GM18519 (cell line): Measurements from ENCODE around the gene GPX3.

Experiments
- ATAC-seq: cut with Tn5 transposase; IDR thresholded peaks from one replicate; pipeline ENCODE4 v1.9.1; 2021; ENCODE audit warnings: mild to moderate bottlenecking, moderate library complexity; ENCODE audit not compliant: unreplicated experiment, low FRiP score

Gene GPX3, protein sequence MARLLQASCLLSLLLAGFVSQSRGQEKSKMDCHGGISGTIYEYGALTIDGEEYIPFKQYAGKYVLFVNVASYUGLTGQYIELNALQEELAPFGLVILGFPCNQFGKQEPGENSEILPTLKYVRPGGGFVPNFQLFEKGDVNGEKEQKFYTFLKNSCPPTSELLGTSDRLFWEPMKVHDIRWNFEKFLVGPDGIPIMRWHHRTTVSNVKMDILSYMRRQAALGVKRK

DNA sequence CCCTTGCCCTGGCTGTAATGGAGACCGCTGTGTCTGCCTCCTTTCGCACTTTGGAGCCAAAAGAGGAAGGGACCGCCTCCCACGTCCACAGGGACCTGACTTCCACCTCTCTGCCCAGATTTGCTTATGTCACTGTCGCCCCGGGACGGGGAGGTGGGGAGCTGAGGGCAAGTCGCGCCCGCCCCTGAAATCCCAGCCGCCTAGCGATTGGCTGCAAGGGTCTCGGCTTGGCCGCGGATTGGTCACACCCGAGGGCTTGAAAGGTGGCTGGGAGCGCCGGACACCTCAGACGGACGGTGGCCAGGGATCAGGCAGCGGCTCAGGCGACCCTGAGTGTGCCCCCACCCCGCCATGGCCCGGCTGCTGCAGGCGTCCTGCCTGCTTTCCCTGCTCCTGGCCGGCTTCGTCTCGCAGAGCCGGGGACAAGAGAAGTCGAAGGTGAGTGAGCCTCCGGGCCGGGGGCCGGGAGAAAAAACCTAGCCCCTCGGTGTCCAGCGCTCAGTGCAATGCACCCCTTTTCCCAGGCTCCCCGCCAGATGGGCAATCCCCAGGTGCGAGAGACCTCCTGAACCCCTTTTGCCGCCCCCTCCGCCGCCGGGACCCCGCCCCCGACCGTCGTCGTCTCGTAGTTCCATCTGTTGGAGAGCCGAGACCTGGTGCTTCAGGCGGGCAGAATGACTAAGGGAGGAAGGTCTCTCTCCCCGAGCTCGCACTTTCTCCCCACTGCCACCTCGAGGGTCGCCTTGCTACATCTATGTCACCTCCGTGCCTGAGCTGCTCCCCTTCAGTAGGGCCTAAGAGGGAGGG, at the start of gene GPX3:
TSS of gene GPX3 (plus strand) at position 288 of the 807 bp plus-strand sequence. CDS start at position 352, 64 bp downstream.
- peak; percentile 47 for ATAC-seq

DNA sequence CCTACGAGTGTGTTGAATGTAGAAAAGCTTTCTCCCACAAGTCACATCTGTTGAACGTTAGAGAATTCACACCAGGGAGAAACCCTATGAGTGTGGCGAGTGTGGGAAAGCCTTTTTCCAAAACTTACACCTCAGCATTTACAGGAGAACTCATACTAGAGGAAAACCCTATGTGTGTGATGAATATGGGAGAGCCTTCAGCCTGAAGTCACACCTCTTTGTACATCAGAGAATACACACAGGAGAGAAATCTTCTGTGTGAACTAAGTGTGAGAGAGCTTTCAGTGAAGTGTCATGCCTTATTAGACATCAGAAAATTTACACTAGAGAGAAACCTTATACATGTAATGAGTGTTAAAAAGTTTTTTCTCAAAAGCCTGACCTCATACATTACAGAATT, 41.8 kb upstream of the GPX3 start:
- no peak for ATAC-seq

DNA sequence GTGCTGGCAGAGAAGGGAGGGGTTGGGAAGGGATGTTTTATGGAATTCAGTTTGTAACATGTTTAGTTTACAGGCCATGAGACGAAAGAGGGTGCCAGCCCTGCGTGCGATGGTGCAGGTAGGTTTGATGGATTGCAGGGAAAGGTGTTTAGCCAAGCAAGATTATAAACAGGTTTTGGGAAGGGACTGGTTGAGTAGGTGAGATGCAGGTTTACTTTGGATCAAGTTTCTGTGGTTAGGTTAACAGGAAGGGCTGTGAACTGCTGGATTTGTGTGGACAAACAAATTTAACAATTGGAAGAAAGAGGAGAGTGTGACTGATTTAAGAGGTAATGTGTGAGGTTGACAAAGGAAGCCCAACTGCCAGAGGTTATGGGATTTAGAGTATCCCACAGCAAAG, 32.6 kb upstream of the GPX3 start:
- ATAC-seq = no peak

DNA sequence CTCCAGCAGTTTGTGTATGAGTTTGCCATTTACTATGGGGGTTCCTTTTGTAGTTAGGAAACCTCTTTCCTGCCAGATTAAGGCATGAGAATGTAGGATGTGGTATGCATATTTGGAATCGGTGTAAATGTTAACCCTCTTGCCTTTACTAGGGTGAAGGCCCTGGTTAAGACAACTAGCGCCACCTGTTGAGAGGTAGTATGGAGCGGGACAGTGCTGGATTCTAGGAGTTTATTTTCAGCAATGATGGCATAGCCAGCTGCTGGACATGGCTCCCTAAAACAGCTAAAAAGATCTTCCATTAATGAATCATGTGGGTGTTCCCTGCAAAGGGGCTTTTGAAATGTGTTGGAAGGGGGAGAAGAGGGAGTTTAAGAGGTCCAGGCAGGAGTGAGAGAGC, 30.7 kb upstream of the GPX3 start:
- ATAC-seq = no peak

DNA sequence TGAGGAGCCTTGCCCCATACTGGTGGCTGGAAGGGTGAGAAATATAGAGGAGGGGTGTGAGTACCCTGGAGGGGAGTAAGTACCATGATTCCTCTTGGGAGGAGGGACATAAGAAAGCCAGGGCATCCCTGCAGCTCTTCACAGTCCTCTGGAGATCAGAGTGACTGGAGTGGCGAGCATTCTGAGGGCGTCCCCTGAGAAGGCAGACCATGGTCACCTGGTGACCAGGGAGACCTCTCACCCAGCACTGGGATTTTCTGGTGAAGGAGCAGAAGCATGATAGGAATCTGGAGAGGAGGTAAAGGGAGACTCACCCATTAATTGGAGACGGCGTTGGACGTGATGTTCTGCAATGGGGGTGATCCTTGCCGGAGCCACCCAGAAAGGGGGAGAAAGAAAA, 27.7 kb upstream of the GPX3 start:
- no peak for ATAC-seq

DNA sequence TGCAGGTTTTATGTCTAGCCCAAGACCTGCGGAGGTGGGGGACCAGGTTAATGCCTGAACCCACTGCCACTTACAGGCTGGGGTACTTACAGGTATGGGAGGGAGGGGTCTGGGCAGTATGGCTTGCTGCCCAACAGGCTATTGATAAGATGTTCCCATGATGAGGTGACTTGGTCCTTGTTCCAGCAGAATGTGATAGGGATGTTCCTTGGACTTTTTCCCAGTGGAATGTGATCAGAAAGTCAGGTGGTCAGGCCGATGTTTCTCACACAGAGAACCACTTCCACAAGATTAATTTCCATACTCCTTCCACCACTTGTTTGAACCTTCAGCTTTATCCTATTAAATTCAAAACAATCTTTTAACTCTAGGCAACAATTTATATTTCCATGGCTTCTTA, 27.0 kb upstream of the GPX3 start:
- no peak for ATAC-seq

DNA sequence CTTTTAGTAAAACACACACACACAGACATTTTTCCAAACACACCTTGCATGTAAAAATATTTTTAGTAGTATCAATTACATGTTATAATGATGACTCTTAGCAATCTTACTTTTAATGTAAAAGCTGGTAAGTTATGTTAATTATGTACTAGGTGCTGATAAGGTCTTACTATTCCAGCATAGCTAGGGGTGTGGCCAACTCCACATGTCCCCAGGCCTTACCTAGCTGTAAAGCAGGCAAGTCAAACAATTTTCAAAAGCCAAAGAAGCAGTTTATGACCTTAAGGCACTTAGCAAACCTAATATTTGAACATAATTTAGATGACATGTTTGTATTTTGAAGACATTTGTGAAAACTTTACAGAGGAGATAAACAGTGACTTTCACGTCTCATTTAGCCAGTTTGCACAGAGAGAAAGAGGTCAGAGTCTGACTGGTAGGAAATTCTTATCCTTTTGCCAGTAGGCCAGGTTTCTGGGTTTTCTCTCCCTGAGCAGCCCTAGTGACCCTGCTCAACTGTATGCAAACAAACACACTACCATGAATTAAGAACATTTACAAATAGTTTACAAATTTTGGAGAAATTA, 26.5 kb upstream of the GPX3 start:
- ATAC-seq = no peak

DNA sequence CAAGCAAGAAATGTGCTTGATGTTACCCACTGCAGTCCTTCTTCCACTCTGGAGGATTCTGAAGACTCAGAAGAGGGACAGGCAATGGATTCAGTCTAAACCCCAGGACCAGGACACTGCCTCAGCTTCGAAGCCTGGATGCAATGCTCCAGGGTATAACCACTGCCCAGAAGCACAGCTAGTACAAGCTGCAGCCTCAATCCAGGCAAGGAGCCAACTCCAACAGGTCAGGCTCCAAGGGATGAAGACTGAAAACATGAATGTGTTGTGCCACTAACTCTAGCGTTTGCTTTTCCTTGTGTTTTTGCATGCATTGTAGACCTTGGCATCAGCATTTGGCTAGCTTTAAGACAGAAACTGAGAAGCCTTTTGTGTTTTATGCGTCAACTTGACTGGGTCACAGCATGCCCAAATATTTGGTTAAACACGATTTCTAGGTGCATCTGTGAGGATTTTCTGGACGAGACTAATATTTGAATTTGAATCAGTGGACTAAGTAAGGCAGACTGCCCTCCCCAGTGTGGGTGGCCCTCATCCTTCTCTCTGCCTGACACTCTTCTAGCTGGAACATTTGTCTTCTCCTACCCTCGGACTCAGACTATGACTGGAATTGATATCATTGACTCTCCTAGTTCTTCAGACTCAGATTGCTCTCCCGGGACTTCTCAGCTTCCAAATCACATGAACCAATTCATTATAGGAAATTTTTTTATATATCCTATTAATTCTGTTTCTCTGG, 20.5 kb upstream of the GPX3 start:
- ATAC-seq = no peak

DNA sequence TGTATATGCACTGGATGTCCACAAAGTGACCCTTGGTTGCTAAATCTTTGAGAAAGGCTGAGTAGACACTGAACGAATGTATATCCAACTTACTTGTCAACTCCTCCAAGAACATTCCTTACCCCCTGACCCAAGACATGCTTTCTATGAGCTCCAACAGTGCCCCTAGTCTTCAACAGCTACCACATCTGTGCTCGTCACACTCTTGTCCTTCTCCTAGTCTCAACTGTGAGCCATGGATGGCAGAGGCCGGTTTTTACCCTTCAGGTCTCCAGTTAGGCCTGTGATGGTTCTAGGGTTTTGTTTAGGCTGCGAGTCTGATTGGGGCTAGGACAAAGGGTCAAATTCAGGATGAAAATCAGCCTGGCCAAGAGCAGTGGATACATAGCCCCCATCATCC, 19.0 kb upstream of the GPX3 start:
- no peak for ATAC-seq

DNA sequence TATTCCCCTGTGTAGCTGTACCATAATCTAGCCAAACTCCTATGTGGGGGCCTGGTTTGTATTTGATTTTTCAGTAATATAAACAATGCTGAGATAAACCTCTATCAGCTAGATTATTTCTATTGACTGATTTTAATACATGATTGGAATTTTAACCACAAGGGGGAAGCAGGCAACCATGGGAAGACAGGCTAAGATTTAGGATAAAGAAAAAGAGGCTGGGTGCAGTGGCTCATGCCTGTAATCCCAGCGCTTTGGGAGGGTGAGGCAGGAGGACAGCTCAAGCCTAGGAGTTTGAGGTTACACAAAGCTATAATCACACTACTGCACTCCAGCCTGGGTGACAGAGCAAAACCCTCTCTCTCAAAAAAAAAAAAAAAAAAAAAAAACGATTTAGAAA, 18.1 kb upstream of the GPX3 start:
- no peak for ATAC-seq

DNA sequence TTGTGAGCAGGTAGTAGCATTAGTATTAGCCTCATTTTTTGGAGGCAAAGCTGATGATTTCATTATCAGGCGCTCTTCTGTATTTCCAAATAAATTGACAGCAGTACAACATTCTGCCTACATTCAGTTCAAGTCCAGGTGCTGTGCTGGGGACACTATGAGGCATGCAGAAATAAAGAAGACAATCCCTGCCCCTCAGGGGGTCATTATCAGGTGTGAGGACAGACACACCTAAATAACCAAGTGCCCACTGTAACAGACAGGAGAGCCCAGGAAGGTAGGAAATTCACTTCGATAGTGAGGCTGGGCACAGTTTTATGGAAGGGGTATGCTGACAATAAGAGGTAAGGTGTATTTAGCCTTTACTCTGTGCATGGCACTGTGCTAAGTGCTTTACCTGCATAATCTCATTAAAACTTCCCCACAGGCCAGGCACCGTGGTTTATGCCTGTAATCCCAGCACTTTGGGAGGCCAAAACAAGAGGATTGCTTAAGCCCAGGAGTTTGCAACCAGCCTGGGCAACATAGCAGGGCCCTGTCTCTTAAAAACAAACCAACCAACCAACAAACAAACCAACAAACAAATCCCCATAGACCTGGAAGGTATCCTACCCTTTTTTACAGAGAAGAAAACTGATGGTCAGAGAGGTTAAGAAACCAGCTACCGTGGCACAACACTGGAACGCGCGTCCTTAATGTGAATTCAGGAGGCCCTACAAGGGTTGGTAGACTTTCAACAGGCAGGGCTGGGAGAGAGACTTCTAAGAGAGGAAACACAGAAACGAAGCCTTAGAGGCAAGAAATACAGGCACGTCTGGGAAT, 17.5 kb upstream of the GPX3 start:
- no peak for ATAC-seq

DNA sequence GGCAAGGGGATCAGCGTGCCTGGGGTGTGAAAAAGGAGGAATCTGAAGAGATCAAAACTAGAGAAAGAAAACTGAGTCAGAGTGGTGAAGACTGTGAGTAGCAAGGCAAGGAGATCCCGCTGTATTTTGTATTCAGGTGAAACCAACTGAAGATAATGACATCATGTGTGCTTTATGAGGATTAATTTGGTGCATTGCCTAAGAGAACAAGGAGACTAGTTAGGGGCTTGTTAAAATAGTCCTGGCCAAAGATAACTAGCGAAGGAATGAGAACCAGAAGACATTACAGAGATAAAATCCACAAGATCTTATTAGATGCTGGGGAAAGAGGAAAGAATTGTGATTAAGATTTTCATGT, 16.9 kb upstream of the GPX3 start:
- no peak for ATAC-seq

DNA sequence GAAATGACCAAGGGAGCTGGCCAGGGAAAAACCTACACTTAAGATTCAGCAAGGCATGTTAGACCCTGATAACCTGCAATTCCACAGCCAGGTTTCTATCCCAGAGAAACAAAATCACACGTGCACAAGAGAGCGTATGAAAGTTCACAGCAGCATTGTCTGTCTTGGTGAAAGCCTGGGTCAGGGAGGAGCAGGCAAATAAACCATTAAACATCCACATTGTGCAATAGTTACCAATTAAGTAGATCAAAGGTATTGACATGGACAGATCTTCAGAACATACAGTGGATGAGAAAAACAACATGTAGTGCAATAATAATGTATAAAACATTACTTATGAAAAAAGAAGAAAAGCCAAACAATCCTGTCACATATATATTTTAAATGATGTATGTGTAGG, 15.9 kb upstream of the GPX3 start:
- ATAC-seq = no peak

DNA sequence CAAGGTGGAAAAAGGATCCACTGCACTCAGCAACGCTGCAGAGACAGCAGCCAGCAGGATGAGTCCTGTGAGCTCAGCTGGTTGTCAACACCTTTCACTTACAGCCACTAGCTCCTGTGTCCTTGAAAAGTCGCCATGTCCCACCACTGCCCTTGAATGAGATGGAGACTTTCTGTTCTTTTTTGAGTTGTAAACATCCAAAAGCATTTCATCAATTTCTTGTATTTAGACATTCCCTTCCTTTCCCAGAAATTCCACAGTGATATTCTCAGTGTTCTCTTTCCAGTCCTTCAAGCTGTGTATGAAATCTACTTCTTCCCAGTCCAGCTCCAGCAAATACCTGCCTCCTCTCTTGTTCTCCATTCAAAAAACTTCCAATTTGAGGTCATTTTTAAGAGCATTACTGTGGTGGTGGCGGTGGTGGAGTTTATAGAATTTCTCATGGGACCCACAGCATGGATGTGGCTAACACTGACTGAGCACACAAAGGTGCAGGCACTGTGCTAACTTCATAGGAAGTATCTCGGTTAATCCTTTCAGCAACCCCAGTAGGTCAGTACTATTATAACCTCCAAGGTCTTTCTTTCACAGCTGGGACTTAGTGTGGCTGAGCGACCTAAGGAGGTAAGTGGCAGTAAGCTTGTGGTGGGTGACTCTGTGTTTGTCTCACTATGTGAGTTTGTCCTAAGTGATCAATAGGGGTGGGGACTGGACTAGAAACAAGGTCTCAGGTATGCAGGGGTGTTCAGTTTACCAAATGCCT, 15.0 kb upstream of the GPX3 start:
- no peak for ATAC-seq

DNA sequence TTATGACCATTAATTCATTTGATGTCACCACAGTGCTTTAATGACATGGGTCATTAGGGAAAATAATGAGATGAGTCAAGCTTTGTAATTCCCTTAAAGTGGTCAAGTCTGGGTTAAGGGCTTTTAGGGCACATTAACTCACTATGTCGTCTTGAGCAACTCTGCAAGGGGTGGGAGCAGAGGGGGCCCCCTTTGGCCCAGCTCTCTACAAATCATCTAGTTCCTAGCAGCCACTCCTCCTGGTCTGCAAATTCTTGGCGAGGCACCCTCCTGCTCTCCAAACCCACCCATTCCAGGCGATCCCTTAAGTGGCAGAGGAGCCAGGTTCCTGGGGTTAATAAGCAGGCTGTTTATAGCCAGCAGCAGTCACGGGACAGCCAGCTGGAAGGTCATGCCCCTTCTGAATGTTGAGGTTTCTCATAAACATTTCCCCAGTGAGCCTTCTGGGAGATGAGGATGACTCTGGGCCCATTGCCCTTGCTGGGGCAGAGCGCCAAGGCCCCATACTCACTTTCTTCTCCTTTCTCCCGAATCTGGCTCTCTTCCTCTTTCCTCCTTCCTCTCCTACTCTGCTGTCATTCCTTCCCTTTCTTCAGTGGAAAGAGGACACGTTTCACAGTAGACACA, 14.3 kb upstream of the GPX3 start:
- ATAC-seq = no peak

DNA sequence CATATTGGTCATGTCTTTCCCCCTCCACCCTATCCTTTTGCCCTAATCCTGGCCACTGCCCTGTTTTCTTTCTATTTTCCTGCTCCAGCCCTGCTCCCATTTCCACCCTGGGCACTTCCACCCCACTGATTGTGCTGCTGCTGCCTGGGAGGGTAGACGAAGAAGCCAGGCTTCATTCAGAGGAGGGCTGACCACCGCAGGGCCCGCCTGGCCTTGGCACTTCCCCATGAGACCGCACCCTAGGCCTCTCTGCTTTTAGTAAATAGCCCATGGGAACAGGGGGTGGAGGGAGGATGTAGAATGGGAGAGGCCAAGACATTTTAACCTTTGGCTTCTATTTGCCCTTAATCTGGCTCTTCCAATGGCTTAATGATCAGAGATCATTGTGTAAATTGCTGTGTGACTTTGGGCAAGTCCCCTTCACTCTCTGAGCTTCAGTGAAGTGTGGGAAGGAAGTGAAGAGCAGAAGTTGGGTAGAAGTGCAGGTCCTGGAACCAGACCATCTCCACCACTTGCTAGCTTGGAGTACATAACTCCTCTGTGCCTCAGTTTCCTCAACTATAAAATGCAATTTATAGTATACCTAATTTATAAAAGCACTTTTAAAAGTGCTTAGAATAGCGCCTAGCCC, 13.6 kb upstream of the GPX3 start:
- ATAC-seq = no peak

DNA sequence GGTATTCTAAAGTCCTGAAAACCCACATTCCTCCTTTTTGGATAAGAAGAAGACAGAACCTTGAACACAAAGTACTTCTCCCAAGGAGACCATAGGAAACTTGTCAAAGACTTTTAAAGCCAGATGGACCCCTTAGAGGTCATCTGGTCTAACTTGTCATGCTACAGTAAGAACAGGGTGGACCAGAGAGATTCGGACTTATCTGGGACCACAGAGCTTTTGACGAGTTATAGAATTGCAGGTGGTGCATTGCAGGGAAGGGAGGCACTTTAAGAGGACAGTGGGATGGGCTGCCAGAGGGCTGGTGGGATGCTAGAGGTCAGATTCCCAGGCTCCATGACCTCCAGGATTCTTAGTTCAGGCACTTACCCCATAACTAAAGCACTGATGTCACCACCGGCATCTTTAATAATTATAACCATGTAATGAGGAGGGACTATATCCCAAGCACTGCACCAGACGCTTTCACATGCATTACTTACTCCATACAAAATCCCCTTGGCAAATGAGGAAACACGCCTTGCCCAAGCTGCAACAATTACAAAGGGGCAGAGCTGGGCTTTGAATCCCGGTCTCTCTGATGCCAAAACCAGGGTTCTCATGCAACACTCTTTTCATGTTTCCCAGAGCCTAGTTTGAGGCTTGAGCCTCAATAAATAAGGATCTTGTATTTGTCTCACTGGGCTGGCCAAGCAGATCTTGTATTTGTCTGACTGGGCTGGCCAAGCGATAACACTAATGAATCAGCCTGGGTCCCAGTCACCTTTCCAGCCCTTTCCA, 12.8 kb upstream of the GPX3 start:
- ATAC-seq = no peak

DNA sequence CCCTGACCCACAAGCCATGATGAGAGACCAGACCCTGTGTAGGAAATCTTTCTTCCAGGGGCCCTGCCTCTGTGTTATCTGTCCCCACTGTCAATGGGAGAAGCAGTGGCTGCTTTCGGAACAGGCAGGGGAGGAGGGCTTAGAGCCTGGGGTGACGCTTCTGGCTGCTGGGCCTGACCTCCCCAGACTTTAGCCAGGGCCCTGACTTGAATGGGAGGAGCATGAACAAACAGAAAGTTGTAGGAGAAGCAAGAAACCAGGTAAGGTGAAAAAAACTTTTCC, 12.2 kb upstream of the GPX3 start:
- no peak for ATAC-seq
